H1 (cell line): ENCODE results near the gene VAV2. TPM values are rescaled to one million over a fixed set of nuclear protein-coding genes. Genes with fewer than 3 reads are reported as not detected.

Experiments used
- CTCF ChIA-PET: fragments of 300-600 bp; sonication (Branson Sonifier 250); formaldehyde crosslinking; loops from one replicate; lab custom pipeline; 2021; ENCODE audit not compliant: partially characterized antibody; lab: Charles Lee
- POLR2A ChIA-PET: fragments of 300-600 bp; sonication (Branson Sonifier 250); formaldehyde crosslinking; loops from one replicate; lab custom pipeline; 2021; ENCODE audit warnings: inconsistent platforms; ENCODE audit not compliant: partially characterized antibody; lab: Charles Lee
- DNase-seq, 2 experiments: peaks; one replicate each; pipeline versions ENCODE4 v3.0.0 to v3.0.0-alpha.2; 2010 to 2022; ENCODE audit warnings: low spot score in 2 of 2, low read depth in 1 of 2, mixed read lengths in 1 of 2
- FAIRE-seq: peaks from 2 replicates; lab custom pipeline; 2011; peaks lifted over from hg19 to GRCh38; lab: Jason Lieb, UNC
- H2AFZ ChIP-seq: 2 replicates; pipeline ENCODE4 v1.8.1; 2012; ENCODE audit warnings: low read length, inconsistent platforms
- H2AK5ac ChIP-seq: 2 replicates; pipeline ENCODE4 v1.6.1; 2013; ENCODE audit warnings: low read depth, low read length
- H2BK120ac ChIP-seq: replicated peaks from 2 replicates; pipeline ENCODE3; 2013; ENCODE audit warnings: low read depth, low read length, inconsistent platforms
- H2BK12ac ChIP-seq: 2 replicates; pipeline ENCODE4 v1.6.1; 2013; ENCODE audit warnings: low read depth, low read length
- H2BK15ac ChIP-seq: 2 replicates; pipeline ENCODE4 v1.6.1; 2013; ENCODE audit warnings: low read length
- H2BK20ac ChIP-seq: 2 replicates; pipeline ENCODE4 v1.6.1; 2013; ENCODE audit warnings: low read length
- H2BK5ac ChIP-seq: 2 replicates; pipeline ENCODE4 v1.6.1; 2013; ENCODE audit warnings: low read depth, low read length
- H3K14ac ChIP-seq: 2 replicates; pipeline ENCODE4 v1.6.1; 2013; ENCODE audit warnings: inconsistent platforms; ENCODE audit not compliant: insufficient read length
- H3K18ac ChIP-seq: 2 replicates; pipeline ENCODE4 v1.6.1; 2013; ENCODE audit warnings: low read length; ENCODE audit errors: extremely low read depth
- H3K23ac ChIP-seq: 2 replicates; pipeline ENCODE4 v1.6.1; 2013; ENCODE audit warnings: inconsistent platforms; ENCODE audit not compliant: insufficient read length
- H3K23me2 ChIP-seq: 2 replicates; pipeline ENCODE4 v1.6.1; 2013; ENCODE audit warnings: low read depth, low read length
- H3K27ac ChIP-seq: 2 replicates; pipeline ENCODE4 v1.6.1; 2011; ENCODE audit warnings: low read depth, low read length, inconsistent platforms
- H3K27me3 ChIP-seq, 4 experiments: replicated peaks in 1 of 4; 1 replicate in 1 of 4; 2 replicates in 3 of 4; pipeline versions ENCODE4 v1.6.1 to v1.8.1; 2011 to 2013; ENCODE audit warnings: low read length in 3 of 4, mild to moderate bottlenecking in 3 of 4, inconsistent platforms in 2 of 4, mixed read lengths in 2 of 4, moderate library complexity in 1 of 4; ENCODE audit not compliant: control insufficient read depth in 3 of 4, insufficient read depth in 3 of 4; ENCODE audit errors: extremely low read depth in 1 of 4
- H3K36me3 ChIP-seq, 4 experiments: 2 replicates each; pipeline versions ENCODE4 v1.6.1 to v1.8.1; 2011 to 2013; ENCODE audit warnings: mild to moderate bottlenecking in 4 of 4, low read length in 3 of 4, moderate library complexity in 2 of 4, control low read depth in 1 of 4, inconsistent platforms in 1 of 4; ENCODE audit not compliant: insufficient read depth in 4 of 4, control insufficient read depth in 2 of 4
- H3K4ac ChIP-seq: replicated peaks from 2 replicates; pipeline ENCODE3; 2013; ENCODE audit warnings: low read length, low read depth, mixed read lengths, inconsistent platforms; ENCODE audit not compliant: insufficient read length
- H3K4me1 ChIP-seq, 4 experiments: replicated peaks in 1 of 4; 1 replicate in 1 of 4; 2 replicates in 3 of 4; pipeline versions ENCODE4 v1.6.1 to v1.8.1; 2011 to 2013; ENCODE audit warnings: low read length in 3 of 4, inconsistent platforms in 2 of 4, mixed read lengths in 1 of 4; ENCODE audit not compliant: insufficient read depth in 4 of 4, control insufficient read depth in 3 of 4
- H3K4me2 ChIP-seq, 2 experiments: 2 replicates each; pipeline versions ENCODE4 v1.6.1 to v1.8.1; 2011 to 2013; ENCODE audit warnings: low read depth in 2 of 2, low read length in 2 of 2, control low read depth in 1 of 2, inconsistent platforms in 1 of 2, mild to moderate bottlenecking in 1 of 2; ENCODE audit not compliant: insufficient read depth in 1 of 2
- H3K4me3 ChIP-seq, 4 experiments: fragments of 200-600, 300-600 bp in 1 of 4; sonication (generic), shearing (Covaris generic), sonication (Bioruptor Twin) in 1 of 4; 2 replicates each; pipeline versions ENCODE4 v1.5.1 to v1.8.1; 2011 to 2016; ENCODE audit warnings: low read length in 4 of 4, low read depth in 3 of 4, control low read depth in 2 of 4, inconsistent platforms in 2 of 4, mild to moderate bottlenecking in 2 of 4, mixed read lengths in 1 of 4, moderate library complexity in 1 of 4; ENCODE audit not compliant: insufficient read depth in 2 of 4; ENCODE audit errors: extremely low read depth in 1 of 4
- H3K56ac ChIP-seq: replicated peaks from 2 replicates; pipeline ENCODE3; 2013; ENCODE audit warnings: low read depth, mild to moderate bottlenecking, mixed read lengths, low read length, inconsistent platforms; ENCODE audit not compliant: insufficient read length
- H3K79me1 ChIP-seq: 2 replicates; pipeline ENCODE4 v1.6.1; 2013; ENCODE audit warnings: low read depth, low read length, control low read depth
- H3K79me2 ChIP-seq, 2 experiments: 2 replicates each; pipeline versions ENCODE4 v1.6.1 to v1.8.1; 2012 to 2013; ENCODE audit warnings: low read length in 2 of 2, mild to moderate bottlenecking in 2 of 2, inconsistent platforms in 1 of 2; ENCODE audit not compliant: insufficient read depth in 2 of 2, control insufficient read depth in 1 of 2
- H3K9ac ChIP-seq, 4 experiments: replicated peaks in 1 of 4; 1 replicate in 1 of 4; 2 replicates in 3 of 4; pipeline versions ENCODE4 v1.6.1 to v1.8.1; 2011 to 2013; ENCODE audit warnings: low read depth in 3 of 4, low read length in 3 of 4, control low read depth in 2 of 4, mild to moderate bottlenecking in 2 of 4, moderate library complexity in 2 of 4, inconsistent platforms in 1 of 4; ENCODE audit errors: extremely low read depth in 1 of 4
- H3K9me3 ChIP-seq, 2 experiments: 2 replicates each; pipeline versions ENCODE4 v1.6.1 to v1.8.1; 2012 to 2013; ENCODE audit warnings: mild to moderate bottlenecking in 2 of 2, moderate library complexity in 2 of 2, control low read depth in 1 of 2, inconsistent platforms in 1 of 2, low read depth in 1 of 2, low read length in 1 of 2, mixed read lengths in 1 of 2; ENCODE audit not compliant: insufficient read depth in 2 of 2
- H4K20me1 ChIP-seq, 2 experiments: replicated peaks in 1 of 2; 2 replicates each; pipeline versions ENCODE3 to v1.8.1; 2011 to 2013; ENCODE audit warnings: inconsistent platforms in 2 of 2, low read length in 2 of 2, mild to moderate bottlenecking in 1 of 2; ENCODE audit not compliant: insufficient read depth in 2 of 2, control insufficient read depth in 1 of 2
- H4K5ac ChIP-seq: 2 replicates; pipeline ENCODE4 v1.6.1; 2013; ENCODE audit warnings: low read length, low read depth, mixed read lengths, inconsistent platforms; ENCODE audit not compliant: insufficient read length
- H4K8ac ChIP-seq: 2 replicates; pipeline ENCODE4 v1.8.0; 2013; ENCODE audit warnings: mild to moderate bottlenecking, moderate library complexity, low read length, inconsistent platforms; ENCODE audit not compliant: insufficient read depth; ENCODE audit errors: extremely low read depth
- H4K91ac ChIP-seq: replicated peaks from 2 replicates; pipeline ENCODE3; 2013; ENCODE audit warnings: low read length, mixed read lengths, inconsistent platforms; ENCODE audit not compliant: insufficient read length
- BACH1 ChIP-seq: IDR thresholded peaks from 2 replicates; pipeline ENCODE4 v1.6.1; 2012; ENCODE audit warnings: low read length, improper control_type of control experiment
- CHD2 ChIP-seq: IDR thresholded peaks from 2 replicates; pipeline ENCODE4 v1.6.1; 2012; ENCODE audit warnings: low read length, improper control_type of control experiment
- CREB1 ChIP-seq: IDR thresholded peaks from 2 replicates; pipeline ENCODE4 v1.6.1; 2012; ENCODE audit warnings: inconsistent platforms
- EP300 ChIP-seq, 2 experiments: IDR thresholded peaks; 1 replicate in 1 of 2; 2 replicates in 1 of 2; pipeline ENCODE4 v1.6.1; 2011 to 2012; ENCODE audit warnings: low read depth in 2 of 2, low read length in 2 of 2, mild to moderate bottlenecking in 2 of 2, borderline replicate concordance in 1 of 2, inconsistent platforms in 1 of 2, moderate library complexity in 1 of 2
- JUN ChIP-seq: IDR thresholded peaks from 2 replicates; pipeline ENCODE4 v1.6.1; 2011; ENCODE audit warnings: low read depth, mild to moderate bottlenecking, improper control_type of control experiment, low read length
- KDM4A ChIP-seq: IDR thresholded peaks from one replicate; pipeline ENCODE4 v1.7.1; 2012; ENCODE audit warnings: low read depth, mild to moderate bottlenecking, moderate library complexity, low read length, inconsistent platforms; ENCODE audit not compliant: severe bottlenecking
- KDM5A ChIP-seq: fragments of 200-600 bp; IDR thresholded peaks from 2 replicates; pipeline ENCODE4 v1.7.1; 2012; ENCODE audit warnings: mild to moderate bottlenecking, low read length, inconsistent platforms, mixed read lengths
- POLR2A ChIP-seq, 2 experiments: IDR thresholded peaks; 1 replicate in 1 of 2; 2 replicates in 1 of 2; pipeline ENCODE4 v1.6.1; 2011; ENCODE audit warnings: low read depth in 2 of 2, low read length in 2 of 2, mild to moderate bottlenecking in 2 of 2; ENCODE audit errors: control extremely low read depth in 1 of 2
- POU5F1 ChIP-seq: IDR thresholded peaks from 2 replicates; pipeline ENCODE4 v1.6.1; 2011; ENCODE audit warnings: low read depth, mild to moderate bottlenecking, low read length, moderate library complexity
- RFX5 ChIP-seq: IDR thresholded peaks from 2 replicates; pipeline ENCODE4 v1.6.1; 2011; ENCODE audit warnings: low read depth, low read length, improper control_type of control experiment, borderline replicate concordance
- SRF ChIP-seq: IDR thresholded peaks from 2 replicates; pipeline ENCODE4 v1.6.1; 2011; ENCODE audit warnings: mild to moderate bottlenecking, low read depth, low read length, moderate library complexity
- TAF1 ChIP-seq: IDR thresholded peaks from 2 replicates; pipeline ENCODE4 v1.6.1; 2011; ENCODE audit warnings: mild to moderate bottlenecking, low read depth, low read length
- TBP ChIP-seq: IDR thresholded peaks from 2 replicates; pipeline ENCODE4 v1.6.1; 2011; ENCODE audit warnings: low read depth, low read length, improper control_type of control experiment
- WGBS, 2 experiments: shearing (Covaris generic) in 1 of 2; methylation state at CpG; one replicate each; pipeline versions ENCODE4 v1.1.6 to v1.1.7; 2013 to 2015; ENCODE audit warnings: low lambda C conversion rate in 2 of 2, mixed read lengths in 2 of 2, inconsistent platforms in 1 of 2, low coverage in 1 of 2, missing lambda C conversion rate in 1 of 2; ENCODE audit not compliant: insufficient replicate concordance in 2 of 2, insufficient coverage in 1 of 2, insufficient read length in 1 of 2; ENCODE audit errors: extremely low coverage in 1 of 2, missing lambda C conversion rate in 1 of 2; 5-methylcytosine and 5-hydroxymethylcytosine counted together
- polyA plus RNA-seq, 7 experiments: library from polyadenylated mRNA; depleted of rRNA in 3 of 7; stranded (reverse) in 5 of 7; unstranded in 2 of 7; fragments of >200 nt in 5 of 7; fragments of 200-250 nt in 2 of 7; gene quantifications; 1 replicate in 5 of 7; 2 replicates in 1 of 7; 4 replicates in 1 of 7; pipeline versions ENCODE4 v1.2.1 to v1.2.3, GENCODE V29; 2011 to 2013; ENCODE audit warnings: missing spikeins in 2 of 7, mixed read lengths in 2 of 7
- total RNA-seq: library from RNA; stranded (reverse); fragmentation: NEBNext Ultra II Directional; extraction: Animal tissue kit (Norgen Biotek cat#: 25700); gene quantifications from 2 replicates; pipeline ENCODE4 v1.2.1, GENCODE V29; 2021
- TF ChIP-seq, protein P1 (sequence below): IDR thresholded peaks from 2 replicates; pipeline ENCODE4 v1.6.1; 2012; ENCODE audit warnings: inconsistent platforms

The VAV2 gene
- total and polyA plus RNA-seq, 2 of the 8 experiments (the other 6 are each of a cell fraction or from before 2014, with no cell fraction given): 13.6 to 37.6 TPM

DNA sequence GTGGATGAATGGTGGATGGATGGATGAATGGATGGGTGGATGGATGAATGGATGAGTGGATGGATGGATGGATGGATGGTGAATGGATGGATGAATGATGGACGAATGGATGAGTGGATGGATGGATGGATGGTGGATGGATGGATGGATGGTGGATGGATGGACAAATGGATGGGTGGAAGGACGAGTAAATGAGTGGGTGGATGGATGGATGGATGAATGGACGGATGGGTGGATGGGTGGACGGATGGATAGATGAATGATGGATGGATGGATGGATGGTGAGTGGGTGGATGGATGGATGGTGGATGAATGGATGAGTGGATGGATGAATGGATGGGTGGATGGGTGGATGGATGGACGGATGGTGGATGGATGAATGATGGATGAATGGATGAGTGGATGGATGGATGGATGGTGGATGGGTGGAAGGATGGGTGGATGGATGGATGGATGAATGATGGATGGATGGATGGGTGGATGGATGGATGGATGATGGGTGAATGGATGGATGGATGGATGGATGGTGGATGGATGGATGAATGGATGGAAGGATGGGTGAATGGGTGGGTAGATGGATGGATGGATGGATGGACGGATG, 58.6 kb downstream of the VAV2 start:
- no peak overlapping the region for H3K4ac ChIP-seq
- H2BK20ac ChIP-seq: no peak overlapping the region
- no peaks in the 10 kb centered on the region for H3K9me3 ChIP-seq
- H3K79me2 ChIP-seq: peaks cover 0 to 13% of the 10 kb centered on the region in 2 experiments; a peak in 2 of 4 replicates
- peaks cover 14% of the 10 kb centered on the region; the same call in 1 of the 2 replicates for H3K23me2 ChIP-seq
- no peak overlapping the region for H2BK120ac ChIP-seq
- peak overlapping the region; percentile 73 for H3K56ac ChIP-seq
- no peak overlapping the region for H2AFZ ChIP-seq
- no peak overlapping the region for H4K91ac ChIP-seq
- no peaks in the 10 kb centered on the region for H3K27me3 ChIP-seq
- POLR2A ChIA-PET: no interaction called here
- H3K4me3 ChIP-seq: no peak overlapping the region
- no peak overlapping the region for H3K4me2 ChIP-seq
- no peak overlapping the region for H4K5ac ChIP-seq
- FAIRE-seq: no peak
- CTCF ChIA-PET: interaction anchor here (0.8 to 3.5 kb wide), 2 partner anchors 22 to 61 kb away, joined by 3 to 15 read pairs; no protein-coding TSS in a partner anchor
- H3K79me1 ChIP-seq: peaks cover 10% of the 10 kb centered on the region
- no peak for DNase-seq
- H3K14ac ChIP-seq: no peak overlapping the region
- no peak overlapping the region for H3K18ac ChIP-seq
- H3K36me3 ChIP-seq: peaks cover 0 to 4% (median 1%) of the 10 kb centered on the region in 4 experiments; a peak in 3 of 8 replicates
- WGBS, 2 experiments: 79 to 100% methylated on average over 1 to 6 of the region's 6 CpGs
- no peak overlapping the region for H3K23ac ChIP-seq
- no peak overlapping the region for H2BK12ac ChIP-seq
- no peak overlapping the region for H2BK15ac ChIP-seq
- no peak overlapping the region for H2AK5ac ChIP-seq
- H3K4me1 ChIP-seq: peaks cover 0 to 11% (median 6%) of the 10 kb centered on the region in 4 experiments; a peak in 4 of 7 replicates
- no peak overlapping the region for H3K27ac ChIP-seq
- peaks cover 5 to 15% of the 10 kb centered on the region in 2 experiments for H4K20me1 ChIP-seq
- H4K8ac ChIP-seq: no peak overlapping the region
- no peak overlapping the region for H3K9ac ChIP-seq
- H2BK5ac ChIP-seq: no peak overlapping the region
- no peak for TF ChIP-seq CREB1
- TF ChIP-seq TBP: no peak
- TF ChIP-seq POLR2A (IDR thresholded peaks at IDR 0.05; ENCODE audit: control extremely low read depth in 1 of 2, low read depth in 2 of 2, low read length in 2 of 2): no peak
- no peak for TF ChIP-seq TAF1
- TF ChIP-seq CHD2: no peak
- TF ChIP-seq POU5F1: no peak
- no peak for TF ChIP-seq JUN
- TF ChIP-seq BACH1: no peak
- no peak for TF ChIP-seq KDM5A
- no peak for TF ChIP-seq RFX5
- no peak for TF ChIP-seq SRF
- TF ChIP-seq EP300 (IDR thresholded peaks at IDR 0.05; ENCODE audit: borderline replicate concordance in 1 of 2, low read depth in 2 of 2, low read length in 2 of 2): no peak
- TF ChIP-seq, protein P1, sequence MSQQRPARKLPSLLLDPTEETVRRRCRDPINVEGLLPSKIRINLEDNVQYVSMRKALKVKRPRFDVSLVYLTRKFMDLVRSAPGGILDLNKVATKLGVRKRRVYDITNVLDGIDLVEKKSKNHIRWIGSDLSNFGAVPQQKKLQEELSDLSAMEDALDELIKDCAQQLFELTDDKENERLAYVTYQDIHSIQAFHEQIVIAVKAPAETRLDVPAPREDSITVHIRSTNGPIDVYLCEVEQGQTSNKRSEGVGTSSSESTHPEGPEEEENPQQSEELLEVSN: no peak
- TF ChIP-seq KDM4A: no peak
